Calu3 (cell line): Measurements from ENCODE around the gene TEX13A. TPM values are rescaled to one million over a fixed set of nuclear protein-coding genes. Genes with fewer than 3 reads are reported as not detected.

Experiments
- Bru-seq: library from RNA; stranded (reverse); fragments of 400-500 nt; gene quantifications from one replicate; lab custom pipeline; 2021; lab: Mats Ljungman, UMichigan
- BruChase-seq, 2 experiments: library from RNA; stranded (reverse); fragments of 400-500 nt; gene quantifications; one replicate each; lab custom pipeline; 2021; lab: Mats Ljungman, UMichigan
- BruUV-seq: library from RNA; stranded (reverse); fragments of 400-500 nt; replicated peaks from 2 replicates; lab custom pipeline; 2021; lab: Mats Ljungman, UMichigan
- CTCF ChIA-PET: fragments of 300-600 bp; sonication (Branson Sonifier 250); formaldehyde crosslinking; loops from one replicate; lab custom pipeline; 2022; ENCODE audit warnings: antibody characterized with exemption; lab: Charles Lee
- DNase-seq: peaks from one replicate; pipeline ENCODE4 v3.0.0; 2022
- H3K27ac Mint-ChIP-seq: one replicate; pipeline ENCODE4 v1.8.0; 2022; ENCODE audit warnings: mixed read lengths; ENCODE audit not compliant: unreplicated experiment
- H3K27me3 Mint-ChIP-seq: one replicate; pipeline ENCODE4 v1.8.0; 2022; ENCODE audit warnings: mixed read lengths; ENCODE audit not compliant: unreplicated experiment
- H3K36me3 Mint-ChIP-seq: one replicate; pipeline ENCODE4 v1.8.0; 2022; ENCODE audit warnings: mild to moderate bottlenecking, moderate library complexity, mixed read lengths; ENCODE audit not compliant: insufficient read depth, unreplicated experiment
- H3K4me1 Mint-ChIP-seq: one replicate; pipeline ENCODE4 v1.8.0; 2022; ENCODE audit warnings: mild to moderate bottlenecking, low read depth, mixed read lengths; ENCODE audit not compliant: unreplicated experiment
- H3K4me3 Mint-ChIP-seq: one replicate; pipeline ENCODE4 v1.8.0; 2022; ENCODE audit warnings: mild to moderate bottlenecking, low read depth, moderate library complexity, mixed read lengths; ENCODE audit not compliant: unreplicated experiment
- H3K9me3 Mint-ChIP-seq: one replicate; pipeline ENCODE4 v1.8.0; 2022; ENCODE audit warnings: low read depth, mixed read lengths; ENCODE audit not compliant: unreplicated experiment
- CTCF ChIP-seq: fragments of 200-600 bp; IDR thresholded peaks from one replicate; pipeline ENCODE4 v1.8.0; 2022; ENCODE audit warnings: antibody characterized with exemption; ENCODE audit not compliant: unreplicated experiment
- intact Hi-C: fragments of 100-400 bp; cut with micrococcal nuclease; formaldehyde crosslinking; loops from one replicate; pipeline ENCODE4 v1.10.0; 2022; ENCODE audit not compliant: unreplicated experiment
- long read RNA-seq: library from polyadenylated mRNA; stranded (forward); transcript quantifications from one replicate; pipeline ENCODE4 v2.0.0, GENCODE V29; 2022
- total RNA-seq: library from RNA; stranded (reverse); gene quantifications from 2 replicates; pipeline ENCODE4 v1.2.3, GENCODE V29; 2022

The TEX13A gene
- total RNA-seq (not detected in 2 replicates), Bru-seq, nascent RNA (not detected), BruChase-seq, experiment 1, labeled RNA remaining after a 6-hour chase (not detected), BruChase-seq, experiment 2, labeled RNA remaining after a 2-hour chase (not detected)
- long read RNA-seq: 0 reads

- Mint-ChIP-seq H3K27ac (no peak within 1 kb of the TSS), H3K4me3 (no peak within 1 kb of the TSS), H3K9me3 (peaks cover 16% of the 10 kb centered on the region), H3K27me3 (no peaks in the 10 kb centered on the region), H3K4me1 (no peaks in the 10 kb centered on the region), H3K36me3 (no peaks in the 10 kb centered on the region)
- CTCF ChIA-PET: no interaction called here
- no TSS peak for BruUV-seq
- no peak for DNase-seq
- TF ChIP-seq CTCF: no peak
- intact Hi-C loops: no loop called here
These were observed at the start of gene TEX13A for GRCh38 chrX:105220636-105221035. Gene TEX13A (minus strand): TSS chrX:105220694. CDS start chrX:105220397, 297 bp downstream.

- intact Hi-C loops: no loop called here
- no peaks in the 10 kb centered on the region for H3K4me1 Mint-ChIP-seq
- H3K9me3 Mint-ChIP-seq: peaks cover 4% of the 10 kb centered on the region
- no peaks in the 10 kb centered on the region for H3K36me3 Mint-ChIP-seq
- H3K27me3 Mint-ChIP-seq: no peaks in the 10 kb centered on the region
- CTCF ChIA-PET: no interaction called here
- H3K4me3 Mint-ChIP-seq: no peak overlapping the region
- no TSS peak for BruUV-seq
- no peak for TF ChIP-seq CTCF
- no peak for DNase-seq
- no peak overlapping the region for H3K27ac Mint-ChIP-seq
These were observed 48.9 kb upstream of the TEX13A start for GRCh38 chrX:105269386-105269785.

GRCh38 chrX:105267167-105267566, 46.7 kb upstream of the TEX13A start:
- CTCF ChIA-PET: no interaction called here
- BruUV-seq: no TSS peak
- intact Hi-C loops: no loop called here
- Mint-ChIP-seq H3K4me1 (no peaks in the 10 kb centered on the region), H3K9me3 (peaks cover 4% of the 10 kb centered on the region), H3K36me3 (no peaks in the 10 kb centered on the region), H3K4me3 (no peak overlapping the region), H3K27me3 (no peaks in the 10 kb centered on the region), H3K27ac (no peak overlapping the region)
- DNase-seq: no peak
- no peak for TF ChIP-seq CTCF

- no peak for DNase-seq
- intact Hi-C loops: no loop called here
- Mint-ChIP-seq H3K27ac (no peak overlapping the region), H3K36me3 (no peaks in the 10 kb centered on the region), H3K9me3 (peaks cover 4% of the 10 kb centered on the region), H3K4me1 (no peaks in the 10 kb centered on the region), H3K4me3 (no peak overlapping the region), H3K27me3 (no peaks in the 10 kb centered on the region)
- TF ChIP-seq CTCF: no peak
- CTCF ChIA-PET: no interaction called here
- no TSS peak for BruUV-seq
These were observed 46.0 kb upstream of the TEX13A start for GRCh38 chrX:105266456-105266855.
